T-cell (primary cell): Measurements from ENCODE around the gene RNF150. TPM values are rescaled to one million over a fixed set of nuclear protein-coding genes. Genes with fewer than 3 reads are reported as not detected.

ENCODE experiments used
- ATAC-seq, 4 experiments: fragments of 200-7000 bp in 3 of 4; fragments of 150-1000 bp in 1 of 4; cut with Tn5 transposase; replicated peaks in 1 of 4; 1 replicate in 3 of 4; 2 replicates in 1 of 4; pipeline ENCODE4 v1.10.0; 2021; ENCODE audit warnings: moderate library complexity in 3 of 4, mild to moderate bottlenecking in 2 of 4, moderate number of reproducible peaks in 1 of 4
- CTCF ChIA-PET, 2 donors: fragments of 300-600 bp; sonication (Branson Sonifier 250); formaldehyde crosslinking; loops; one replicate each; lab custom pipeline; 2022; ENCODE audit warnings: antibody characterized with exemption in 2 of 2; lab: Charles Lee
- POLR2A ChIA-PET, 2 donors: fragments of 300-600 bp; sonication (Branson Sonifier 250); formaldehyde crosslinking; loops; one replicate each; lab custom pipeline; 2022; ENCODE audit warnings: antibody characterized with exemption in 2 of 2; lab: Charles Lee
- DNase-seq, 35 experiments: peaks; one replicate each; pipeline versions ENCODE4 v3.0.0 to v3.0.0-alpha.2; 2013 to 2023
- H3K27ac ChIP-seq: one replicate; pipeline ENCODE4 v1.5.1; 2013; ENCODE audit warnings: low read length
- H3K27me3 ChIP-seq, 2 experiments: replicated peaks in 1 of 2; 1 replicate in 1 of 2; 2 replicates in 1 of 2; pipeline versions ENCODE4 v1.6.1 to v1.7.0; 2013; ENCODE audit warnings: low read length in 1 of 2, mixed read lengths in 1 of 2; ENCODE audit not compliant: control insufficient read depth in 2 of 2, insufficient read depth in 2 of 2; ENCODE audit errors: extremely low read depth in 1 of 2
- H3K36me3 ChIP-seq, 2 donors: 1 replicate in 1 of 2; 2 replicates in 1 of 2; pipeline versions ENCODE4 v1.6.1 to v1.7.0; 2013; ENCODE audit warnings: low read length in 1 of 2; ENCODE audit not compliant: control insufficient read depth in 2 of 2, insufficient read depth in 1 of 2; ENCODE audit errors: extremely low read depth in 1 of 2
- H3K4me1 ChIP-seq, 2 experiments: 1 replicate in 1 of 2; 2 replicates in 1 of 2; pipeline versions ENCODE4 v1.6.1 to v1.7.0; 2013; ENCODE audit warnings: low read length in 2 of 2, mixed read lengths in 1 of 2; ENCODE audit not compliant: insufficient read depth in 2 of 2, control insufficient read depth in 1 of 2; ENCODE audit errors: extremely low read depth in 1 of 2
- H3K4me3 ChIP-seq, 2 donors: 1 replicate in 1 of 2; 2 replicates in 1 of 2; pipeline versions ENCODE4 v1.5.1 to v1.7.0; 2013; ENCODE audit warnings: mild to moderate bottlenecking in 2 of 2, low read length in 1 of 2, moderate library complexity in 1 of 2; ENCODE audit not compliant: control insufficient read depth in 1 of 2; ENCODE audit errors: extremely low read depth in 1 of 2
- H3K9me3 ChIP-seq: 2 replicates; pipeline ENCODE4 v1.7.0; 2013
- H3K27ac Mint-ChIP-seq, 2 donors: one replicate each; pipeline ENCODE4 v1.8.0; 2020 to 2021; ENCODE audit warnings: mild to moderate bottlenecking in 2 of 2, mixed read lengths in 2 of 2
- H3K27me3 Mint-ChIP-seq, 2 donors: one replicate each; pipeline ENCODE4 v1.8.0; 2021 to 2022; ENCODE audit warnings: mixed read lengths in 2 of 2
- H3K36me3 Mint-ChIP-seq: one replicate; pipeline ENCODE4 v1.8.0; 2021; ENCODE audit warnings: mixed read lengths
- H3K4me1 Mint-ChIP-seq, 3 donors: one replicate each; pipeline ENCODE4 v1.8.0; 2020 to 2022; ENCODE audit warnings: mixed read lengths in 3 of 3, mild to moderate bottlenecking in 1 of 3
- H3K4me3 Mint-ChIP-seq, 3 donors: one replicate each; pipeline ENCODE4 v1.8.0; 2020 to 2022; ENCODE audit warnings: mild to moderate bottlenecking in 3 of 3, mixed read lengths in 3 of 3, moderate library complexity in 3 of 3
- H3K9me3 Mint-ChIP-seq, 3 donors: one replicate each; pipeline ENCODE4 v1.8.0; 2020 to 2022; ENCODE audit warnings: mixed read lengths in 3 of 3
- WGBS: methylation state at CpG from one replicate; pipeline ENCODE4 v1.1.5; 2013; ENCODE audit warnings: missing lambda C conversion rate; ENCODE audit not compliant: insufficient coverage; 5-methylcytosine and 5-hydroxymethylcytosine counted together
- total RNA-seq, 35 experiments: library from RNA in 6 of 35; stranded (reverse) in 6 of 35; fragments of 120-200 nt in 1 of 35; gene quantifications; one replicate each; pipeline versions ENCODE4 v1.2.1 to v1.2.4 and lab custom pipeline; 2013 to 2026

Gene RNF150
- total RNA-seq, 5 donors from 2014 or later (not counting 1 experiment from before 2014, with no cell fraction given), result 0.09 to 0.35 (median 0.30) TPM; not detected in 2

DNA sequence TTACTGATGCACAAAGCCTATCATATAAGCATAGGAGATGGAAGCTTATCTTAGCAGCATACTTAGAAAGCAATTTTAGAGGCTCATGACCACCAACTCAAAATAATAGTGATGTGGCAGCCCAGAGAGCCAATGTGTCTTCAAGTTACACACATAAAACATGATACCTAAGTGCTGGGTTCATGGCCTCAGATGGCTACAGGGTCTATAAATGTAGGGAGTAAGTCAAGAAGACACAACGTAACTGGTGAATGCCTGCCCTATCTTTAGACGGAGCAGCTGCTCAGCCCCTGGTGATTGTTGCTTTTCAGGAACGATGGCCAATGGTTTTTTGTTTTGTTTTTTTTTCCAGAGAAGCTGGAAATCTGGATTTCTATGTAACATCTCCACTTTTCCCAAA lies 42.8 kb downstream of the RNF150 start:
- WGBS, result no CpG with 5 or more reads among the region's 3 CpGs
- no peaks in the 10 kb centered on the region for H3K36me3 Mint-ChIP-seq

DNA sequence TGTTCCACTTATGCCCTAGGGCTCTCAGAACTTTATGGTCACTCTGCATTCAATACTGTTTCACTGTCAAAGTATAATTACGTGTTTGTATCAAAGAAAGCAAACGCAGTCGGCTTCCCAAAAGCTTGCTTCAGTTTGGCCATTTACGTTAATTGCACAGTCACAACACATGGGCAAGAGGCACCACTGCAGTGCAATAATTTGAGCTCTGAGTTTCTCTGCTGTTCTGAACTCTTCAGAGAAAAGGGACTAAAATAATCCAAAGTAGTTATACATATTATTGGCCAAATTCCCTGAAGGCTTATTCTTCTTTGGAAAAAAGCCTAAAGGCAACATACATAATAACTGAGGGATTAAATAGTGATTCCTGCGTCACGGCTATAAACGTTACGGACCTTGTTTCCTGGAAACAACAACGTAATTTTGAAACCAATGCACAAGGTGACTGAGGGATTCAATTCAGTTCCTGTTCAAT lies 51.3 kb downstream of the RNF150 start:
- ChIA-PET POLR2A (no interaction called here), CTCF (no interaction called here)
- Mint-ChIP-seq H3K27ac (no peak overlapping the region), H3K27me3 (no peaks in the 10 kb centered on the region), H3K9me3 (peaks cover 0 to 5% (median 0%) of the 10 kb centered on the region in 3 donors), H3K4me3 (no peak overlapping the region), H3K36me3 (no peaks in the 10 kb centered on the region), H3K4me1 (no peaks in the 10 kb centered on the region)
- DNase-seq (no peak), ATAC-seq (no peak)
- 85% methylated on average over 9 of the region's 9 CpGs for WGBS
- Histone ChIP-seq H3K36me3 (no peaks in the 10 kb centered on the region), H3K9me3 (no peaks in the 10 kb centered on the region), H3K27ac (no peak overlapping the region), H3K4me1 (no peaks in the 10 kb centered on the region), H3K4me3 (no peak overlapping the region), H3K27me3 (no peaks in the 10 kb centered on the region)

More for the DNA sequence above, 42.8 kb downstream of the RNF150 start:
- ChIA-PET CTCF (no interaction called here), POLR2A (no interaction called here)
- Mint-ChIP-seq H3K27me3 (peaks cover 0 to 6% of the 10 kb centered on the region in 2 donors), H3K27ac (no peak overlapping the region), H3K4me1 (no peaks in the 10 kb centered on the region), H3K9me3 (peaks cover 8 to 16% (median 13%) of the 10 kb centered on the region in 3 donors), H3K4me3 (no peak overlapping the region)
- ATAC-seq, result no peak
- Histone ChIP-seq H3K4me3 (no peak overlapping the region), H3K27ac (no peak overlapping the region), H3K9me3 (no peaks in the 10 kb centered on the region), H3K4me1 (no peaks in the 10 kb centered on the region), H3K36me3 (no peaks in the 10 kb centered on the region), H3K27me3 (no peaks in the 10 kb centered on the region)
- no peak for DNase-seq

DNA sequence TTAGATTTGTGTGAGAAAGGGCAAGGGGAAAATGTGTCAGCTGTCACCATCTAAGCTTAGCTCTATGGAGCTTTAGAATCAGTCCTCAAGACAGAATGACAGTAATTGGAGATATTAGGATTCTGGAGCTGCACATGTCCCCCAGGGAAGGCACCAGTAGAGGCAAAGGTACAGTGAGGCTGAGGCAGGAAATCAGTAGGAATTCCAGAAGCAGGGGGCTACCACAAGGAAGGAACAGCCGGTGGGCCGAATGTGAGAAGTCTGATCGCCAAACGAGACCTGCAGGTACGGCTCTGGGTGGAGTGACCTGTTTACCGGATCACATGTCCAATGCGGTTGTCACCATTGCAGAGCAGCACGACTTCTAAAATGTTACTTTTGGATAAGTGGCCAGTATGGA lies 52.6 kb downstream of the RNF150 start:
- ATAC-seq (no peak), DNase-seq (no peak)
- no peaks in the 10 kb centered on the region for H3K9me3 ChIP-seq
- Mint-ChIP-seq H3K27ac (no peak overlapping the region), H3K4me1 (no peaks in the 10 kb centered on the region), H3K9me3 (peaks cover 0 to 5% (median 0%) of the 10 kb centered on the region in 3 donors), H3K27me3 (no peaks in the 10 kb centered on the region), H3K36me3 (no peaks in the 10 kb centered on the region), H3K4me3 (no peak overlapping the region)
- H3K27me3 ChIP-seq, result no peaks in the 10 kb centered on the region
- CTCF ChIA-PET, result no interaction called here
- POLR2A ChIA-PET, result no interaction called here
- no peaks in the 10 kb centered on the region for H3K36me3 ChIP-seq
- WGBS, result 87% methylated on average over 7 of the region's 8 CpGs
- no peak overlapping the region for H3K4me3 ChIP-seq
- no peaks in the 10 kb centered on the region for H3K4me1 ChIP-seq
- no peak overlapping the region for H3K27ac ChIP-seq

DNA sequence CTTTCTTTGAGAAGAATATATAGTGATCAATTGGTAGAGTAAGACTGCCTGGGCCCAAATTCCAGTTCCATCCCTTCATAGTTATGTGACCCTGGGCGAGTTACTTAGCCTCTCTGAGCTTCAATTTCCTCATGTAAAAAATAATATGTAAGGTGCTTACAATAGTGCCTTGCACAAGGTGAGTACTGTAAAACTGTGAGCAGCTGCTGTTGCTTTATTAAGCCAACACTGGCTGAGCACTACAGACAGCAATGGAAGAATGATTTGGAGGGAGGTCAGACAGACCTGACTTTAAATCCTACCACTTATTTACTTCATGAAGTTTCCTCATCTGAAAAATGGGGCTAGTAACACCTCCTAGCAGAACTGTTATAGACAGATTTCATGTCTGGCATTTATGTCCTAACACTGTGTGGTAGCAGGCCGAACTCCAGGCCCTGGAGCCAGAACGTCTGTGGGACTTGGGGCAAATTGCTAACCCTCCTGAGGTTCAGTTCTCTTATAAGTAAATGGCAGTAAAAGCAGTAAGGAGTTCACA lies 53.8 kb downstream of the RNF150 start:
- no peaks in the 10 kb centered on the region for H3K27me3 Mint-ChIP-seq
- H3K36me3 Mint-ChIP-seq, result no peaks in the 10 kb centered on the region
- WGBS, result 63% methylated on average over 2 of the region's 3 CpGs
- Histone ChIP-seq H3K9me3 (no peaks in the 10 kb centered on the region), H3K4me3 (no peak overlapping the region), H3K4me1 (no peaks in the 10 kb centered on the region), H3K27me3 (no peaks in the 10 kb centered on the region), H3K36me3 (no peaks in the 10 kb centered on the region), H3K27ac (no peak overlapping the region)
- ChIA-PET POLR2A (no interaction called here), CTCF (no interaction called here)
- no peak overlapping the region for H3K4me3 Mint-ChIP-seq
- H3K27ac Mint-ChIP-seq, result no peak overlapping the region
- H3K9me3 Mint-ChIP-seq, result no peaks in the 10 kb centered on the region
- DNase-seq, result no peak
- ATAC-seq, result no peak
- no peaks in the 10 kb centered on the region for H3K4me1 Mint-ChIP-seq

DNA sequence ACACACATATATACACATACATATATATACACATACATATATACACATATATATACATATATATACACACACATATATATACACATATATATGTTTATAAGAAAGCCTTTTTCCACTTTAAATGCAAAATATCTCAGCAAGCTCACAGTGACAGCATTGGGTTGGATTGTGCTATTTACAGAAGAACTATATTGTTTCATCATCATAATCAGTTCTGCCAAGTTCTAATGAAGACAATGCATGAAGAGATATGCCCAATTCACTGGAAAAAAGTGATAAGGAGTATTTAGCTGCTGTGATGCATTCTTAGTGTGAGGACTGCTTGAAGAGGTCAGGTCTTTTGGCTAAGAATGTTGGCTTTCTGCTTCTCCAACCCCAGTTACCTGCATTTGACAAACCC lies 54.4 kb downstream of the RNF150 start:
- Histone ChIP-seq H3K4me3 (no peak overlapping the region), H3K27me3 (no peaks in the 10 kb centered on the region), H3K36me3 (no peaks in the 10 kb centered on the region), H3K9me3 (no peaks in the 10 kb centered on the region), H3K4me1 (no peaks in the 10 kb centered on the region), H3K27ac (no peak overlapping the region)
- DNase-seq (no peak), ATAC-seq (no peak)
- H3K9me3 Mint-ChIP-seq, result no peaks in the 10 kb centered on the region
- no peaks in the 10 kb centered on the region for H3K4me1 Mint-ChIP-seq
- ChIA-PET CTCF (no interaction called here), POLR2A (no interaction called here)
- no peak overlapping the region for H3K4me3 Mint-ChIP-seq
- H3K27me3 Mint-ChIP-seq, result no peaks in the 10 kb centered on the region
- no peak overlapping the region for H3K27ac Mint-ChIP-seq
- no peaks in the 10 kb centered on the region for H3K36me3 Mint-ChIP-seq

DNA sequence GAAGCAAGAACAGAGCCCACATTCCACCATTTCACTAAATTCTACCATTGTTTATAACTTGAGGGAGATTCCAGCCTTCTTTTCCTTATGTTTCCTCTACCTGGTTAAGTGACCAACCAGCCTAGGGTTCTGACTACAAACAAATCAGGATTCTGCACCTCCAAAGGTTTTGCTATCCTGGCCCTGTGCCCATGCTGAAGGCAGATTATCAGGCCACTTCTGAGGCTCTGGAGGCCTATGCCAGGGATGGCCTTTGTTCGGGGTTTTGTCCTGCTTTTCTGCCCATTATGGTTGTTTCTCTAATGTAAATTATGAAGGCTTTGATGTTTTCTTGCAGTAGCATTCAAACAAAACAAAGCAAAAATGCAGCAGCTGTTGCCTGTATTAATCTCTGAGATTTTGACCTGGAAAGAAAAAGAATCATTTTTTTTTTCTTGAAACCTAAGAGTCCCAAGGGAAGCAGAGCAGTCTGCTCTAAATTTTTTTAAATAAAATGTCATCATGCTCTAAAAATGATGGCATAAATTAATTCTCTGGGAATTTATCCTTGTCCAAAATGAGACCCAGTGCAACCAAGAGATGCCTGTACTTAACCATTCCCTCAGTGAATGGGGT lies 55.6 kb downstream of the RNF150 start:
- Histone ChIP-seq H3K9me3 (no peaks in the 10 kb centered on the region), H3K4me3 (no peak overlapping the region), H3K27me3 (no peaks in the 10 kb centered on the region), H3K4me1 (no peaks in the 10 kb centered on the region), H3K36me3 (no peaks in the 10 kb centered on the region), H3K27ac (no peak overlapping the region)
- ChIA-PET POLR2A (no interaction called here), CTCF (no interaction called here)
- Mint-ChIP-seq H3K9me3 (no peaks in the 10 kb centered on the region), H3K4me3 (no peak overlapping the region), H3K27ac (no peak overlapping the region), H3K27me3 (no peaks in the 10 kb centered on the region), H3K4me1 (no peaks in the 10 kb centered on the region), H3K36me3 (no peaks in the 10 kb centered on the region)
- DNase-seq (no peak), ATAC-seq (no peak)
- 100% methylated on average over 1 of the region's 1 CpG for WGBS
